ENCODE data around the gene CD46.
"Not testable (repeated sequence)": the region's sequence is repeated elsewhere in the genome, so short reads cannot be mapped to it uniquely, and the experiment has no call there.

CD46 gene

DNA sequence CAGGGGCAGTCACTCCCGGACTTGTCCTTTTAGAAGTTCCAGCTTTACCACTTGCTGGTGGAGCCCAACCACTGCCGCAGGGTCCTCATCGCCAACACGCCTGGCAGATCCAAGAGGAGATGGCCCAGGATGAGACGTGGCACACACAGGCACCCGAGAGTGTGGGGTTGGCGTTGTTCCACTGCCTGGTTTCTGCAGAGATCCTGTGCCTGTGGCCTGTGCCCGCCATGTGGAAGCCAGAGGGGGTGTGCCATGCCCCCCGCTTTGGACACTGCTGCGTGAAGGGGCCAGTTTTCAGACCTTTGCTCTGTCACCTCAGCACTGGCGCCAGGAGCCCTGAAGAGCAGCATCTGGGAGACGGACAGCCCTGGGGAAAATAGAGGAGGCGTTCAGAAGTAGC, 10.8 kb downstream of the CD46 start:
- TF ChIP-seq, protein P1, sequence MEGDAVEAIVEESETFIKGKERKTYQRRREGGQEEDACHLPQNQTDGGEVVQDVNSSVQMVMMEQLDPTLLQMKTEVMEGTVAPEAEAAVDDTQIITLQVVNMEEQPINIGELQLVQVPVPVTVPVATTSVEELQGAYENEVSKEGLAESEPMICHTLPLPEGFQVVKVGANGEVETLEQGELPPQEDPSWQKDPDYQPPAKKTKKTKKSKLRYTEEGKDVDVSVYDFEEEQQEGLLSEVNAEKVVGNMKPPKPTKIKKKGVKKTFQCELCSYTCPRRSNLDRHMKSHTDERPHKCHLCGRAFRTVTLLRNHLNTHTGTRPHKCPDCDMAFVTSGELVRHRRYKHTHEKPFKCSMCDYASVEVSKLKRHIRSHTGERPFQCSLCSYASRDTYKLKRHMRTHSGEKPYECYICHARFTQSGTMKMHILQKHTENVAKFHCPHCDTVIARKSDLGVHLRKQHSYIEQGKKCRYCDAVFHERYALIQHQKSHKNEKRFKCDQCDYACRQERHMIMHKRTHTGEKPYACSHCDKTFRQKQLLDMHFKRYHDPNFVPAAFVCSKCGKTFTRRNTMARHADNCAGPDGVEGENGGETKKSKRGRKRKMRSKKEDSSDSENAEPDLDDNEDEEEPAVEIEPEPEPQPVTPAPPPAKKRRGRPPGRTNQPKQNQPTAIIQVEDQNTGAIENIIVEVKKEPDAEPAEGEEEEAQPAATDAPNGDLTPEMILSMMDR (IDR thresholded peaks at IDR 0.05; ENCODE audit: low read depth, low read length) = no peak
- Histone ChIP-seq H3K27me3 (no peaks in the 10 kb centered on the region), H3K4me3 (ENCODE audit: low read depth, low read length) (no peak overlapping the region), H3K36me3 (peaks cover 69% of the 10 kb centered on the region), H3K4me1 (no peaks in the 10 kb centered on the region), H3K9me3 (no peaks in the 10 kb centered on the region)
- DNase-seq = no peak

DNA sequence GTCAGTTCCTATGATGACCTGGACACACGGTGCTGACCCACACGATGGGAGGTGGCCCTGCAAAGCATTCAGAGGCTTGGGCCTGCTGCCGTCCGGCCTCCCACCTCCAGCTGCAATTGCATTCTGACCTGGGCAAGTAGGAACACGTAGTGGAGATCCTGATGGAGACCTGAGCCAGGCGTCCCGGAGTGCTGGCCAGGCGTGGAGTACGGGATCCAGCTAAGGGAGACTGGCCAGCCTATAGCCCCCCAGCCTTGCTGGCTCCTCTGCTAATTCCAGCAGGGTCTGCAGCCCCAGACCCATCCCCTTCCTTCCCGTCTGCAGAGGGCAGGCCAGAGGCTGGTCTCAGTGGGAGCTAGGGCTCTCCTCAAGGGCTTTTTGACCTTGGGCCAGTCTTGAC, 11.2 kb downstream of the CD46 start:
- Histone ChIP-seq H3K4me1 (no peaks in the 10 kb centered on the region), H3K4me3 (ENCODE audit: low read depth, low read length) (no peak overlapping the region), H3K27me3 (no peaks in the 10 kb centered on the region), H3K9me3 (no peaks in the 10 kb centered on the region), H3K36me3 (peaks cover 65% of the 10 kb centered on the region)
- TF ChIP-seq, protein P1 (IDR thresholded peaks at IDR 0.05; ENCODE audit: low read depth, low read length) = no peak
- DNase-seq = no peak

DNA sequence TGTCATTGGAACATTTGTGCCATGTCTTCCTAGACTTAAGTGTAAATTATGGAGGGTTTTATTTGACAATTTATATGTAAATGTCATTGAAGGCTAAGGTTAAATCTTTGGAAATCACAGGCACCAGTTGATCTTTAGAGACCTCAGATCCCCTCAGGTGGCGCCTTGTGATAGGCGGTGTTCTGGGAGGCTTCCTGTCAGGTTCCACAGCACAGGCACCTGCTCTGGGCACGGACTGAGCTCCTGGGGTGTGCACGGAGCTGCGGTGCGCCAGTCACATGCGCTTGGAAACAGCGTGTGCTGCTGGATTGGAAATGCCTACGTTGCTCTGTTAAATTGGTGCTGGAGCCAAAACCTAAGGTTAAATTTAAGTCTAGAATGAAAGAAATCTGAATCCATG, 12.1 kb downstream of the CD46 start:
- peaks cover 56% of the 10 kb centered on the region for H3K36me3 ChIP-seq
- no peaks in the 10 kb centered on the region for H3K27me3 ChIP-seq
- TF ChIP-seq, protein P1 (IDR thresholded peaks at IDR 0.05; ENCODE audit: low read depth, low read length) = no peak
- H3K4me3 ChIP-seq (ENCODE audit: low read depth, low read length) = no peak overlapping the region
- H3K9me3 ChIP-seq = no peaks in the 10 kb centered on the region
- DNase-seq = no peak
- H3K4me1 ChIP-seq = no peaks in the 10 kb centered on the region

DNA sequence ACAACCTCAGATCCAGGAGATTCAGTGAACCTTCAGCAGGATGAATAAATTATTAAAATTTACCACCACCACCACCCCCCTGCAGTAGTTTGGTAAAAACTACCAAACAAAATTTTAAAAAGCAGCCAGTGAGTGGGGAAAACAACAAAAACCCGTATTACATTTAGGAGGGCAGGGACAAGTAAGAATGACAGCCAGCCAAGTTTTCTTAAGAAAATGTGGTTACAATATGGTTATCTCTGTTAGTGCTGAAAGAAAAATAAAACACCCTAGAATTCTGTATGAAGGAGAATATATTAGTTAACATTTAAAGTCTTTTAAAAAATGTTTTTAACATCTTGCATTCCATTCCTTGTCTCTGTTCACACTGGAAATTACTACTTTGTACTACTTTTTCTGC, 14.7 kb downstream of the CD46 start:
- no peak overlapping the region for H3K4me3 ChIP-seq (ENCODE audit: low read depth, low read length)
- H3K27me3 ChIP-seq = no peaks in the 10 kb centered on the region
- no peaks in the 10 kb centered on the region for H3K4me1 ChIP-seq
- no peaks in the 10 kb centered on the region for H3K9me3 ChIP-seq
- peaks cover 40% of the 10 kb centered on the region for H3K36me3 ChIP-seq
- TF ChIP-seq, protein P1 (IDR thresholded peaks at IDR 0.05; ENCODE audit: low read depth, low read length) = no peak
- no peak for DNase-seq

DNA sequence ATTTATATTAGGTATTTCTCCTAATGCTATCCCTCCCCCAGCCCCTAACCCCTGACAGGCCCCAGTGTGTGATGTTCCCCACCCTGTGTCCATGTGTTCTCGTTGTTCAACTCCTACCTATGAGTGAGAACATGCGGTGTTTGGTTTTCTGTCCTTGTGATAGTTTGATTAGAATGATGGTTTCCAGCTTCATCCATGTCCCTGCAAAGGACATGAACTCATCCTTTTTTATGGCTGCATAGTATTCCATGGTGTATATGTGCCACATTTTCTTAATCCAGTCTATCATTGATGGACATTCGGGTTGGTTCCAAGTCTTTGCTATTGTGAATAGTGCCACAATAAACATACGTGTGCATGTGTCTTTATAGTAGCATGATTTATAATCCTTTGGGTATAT, 18.7 kb downstream of the CD46 start:
- not testable (repeated sequence) for DNase-seq; H3K4me1 ChIP-seq; H3K27me3 ChIP-seq; H3K4me3 ChIP-seq (ENCODE audit: low read depth, low read length); H3K9me3 ChIP-seq
- peaks cover 14% of the 10 kb centered on the region for H3K36me3 ChIP-seq

DNA sequence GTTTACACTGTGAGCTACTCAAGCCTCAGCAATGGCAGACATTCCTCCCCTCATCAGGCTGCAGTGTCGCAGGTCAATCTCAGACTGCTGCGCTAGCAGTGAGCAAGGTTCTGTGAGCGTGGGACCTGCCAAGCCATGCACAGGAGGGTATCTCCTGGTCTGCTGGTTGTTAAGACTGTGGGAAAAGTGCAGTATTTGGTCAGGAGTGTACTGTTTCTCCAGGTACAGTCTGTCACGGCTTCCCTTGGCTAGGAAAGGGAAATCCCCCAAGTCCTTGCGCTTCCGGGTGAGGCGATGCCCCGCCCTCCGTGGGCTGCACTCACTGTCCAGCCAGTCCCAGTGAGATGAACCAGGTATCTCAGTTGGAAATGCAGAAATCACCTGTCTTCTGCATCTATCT, 24.2 kb downstream of the CD46 start:
- not testable (repeated sequence) for H3K4me1 ChIP-seq; DNase-seq; H3K4me3 ChIP-seq (ENCODE audit: low read depth, low read length); H3K9me3 ChIP-seq; H3K27me3 ChIP-seq
- peaks cover 21% of the 10 kb centered on the region for H3K36me3 ChIP-seq

DNA sequence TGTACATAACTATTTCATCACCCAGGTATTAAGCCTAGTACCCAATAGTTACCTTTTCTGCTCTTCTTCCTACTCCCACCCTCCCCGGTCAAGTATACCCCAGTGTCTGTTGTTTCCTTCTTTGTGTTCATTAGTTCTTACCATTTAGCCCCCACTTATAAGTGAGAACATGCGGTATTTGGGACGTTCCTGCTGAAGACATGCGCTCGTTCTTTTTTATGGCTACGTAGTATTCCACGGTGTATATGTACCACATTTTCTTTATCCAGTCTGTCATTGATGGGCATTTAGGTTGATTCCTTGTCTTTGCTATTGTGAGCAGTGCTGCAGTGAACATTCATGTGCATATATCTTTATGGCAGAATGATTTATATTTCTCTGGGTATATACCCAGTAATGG, 25.6 kb downstream of the CD46 start:
- not testable (repeated sequence) for H3K4me3 ChIP-seq (ENCODE audit: low read depth, low read length); H3K27me3 ChIP-seq; H3K4me1 ChIP-seq; DNase-seq; H3K9me3 ChIP-seq
- H3K36me3 ChIP-seq = peaks cover 21% of the 10 kb centered on the region

DNA sequence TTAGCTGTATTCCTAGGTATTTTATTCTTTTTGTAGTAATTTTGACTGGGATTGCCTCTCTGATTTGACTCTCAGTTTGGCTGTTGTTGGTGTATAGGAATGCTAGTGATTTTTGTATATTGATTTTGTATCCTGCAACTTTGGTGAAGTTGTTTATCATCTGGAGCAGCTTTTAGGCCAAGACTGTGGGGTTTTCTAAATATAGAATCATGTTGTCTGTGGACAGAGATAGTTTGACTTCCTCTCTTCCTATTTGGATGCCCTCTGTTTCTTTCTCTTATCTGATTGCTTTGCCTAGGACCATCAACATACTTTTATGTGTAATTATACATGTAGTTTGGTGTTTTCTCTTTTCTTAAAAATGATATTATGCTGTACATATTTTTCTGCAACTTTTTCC, 27.2 kb downstream of the CD46 start:
- DNase-seq = no peak
- Histone ChIP-seq H3K9me3 (no peaks in the 10 kb centered on the region), H3K4me3 (ENCODE audit: low read depth, low read length) (no peak overlapping the region), H3K27me3 (no peaks in the 10 kb centered on the region), H3K4me1 (no peaks in the 10 kb centered on the region), H3K36me3 (peaks cover 23% of the 10 kb centered on the region)
- TF ChIP-seq, protein P1 (IDR thresholded peaks at IDR 0.05; ENCODE audit: low read depth, low read length) = no peak
